ENCODE results near the gene CENPX. TPM values are rescaled to one million over a fixed set of nuclear protein-coding genes. Genes with fewer than 3 reads are reported as not detected.

Gene CENPX
- total and polyA plus RNA-seq, 2 of the 13 experiments (the other 11 are each of a cell fraction or from before 2014, with no cell fraction given), result 92.7 to 170 TPM

DNA sequence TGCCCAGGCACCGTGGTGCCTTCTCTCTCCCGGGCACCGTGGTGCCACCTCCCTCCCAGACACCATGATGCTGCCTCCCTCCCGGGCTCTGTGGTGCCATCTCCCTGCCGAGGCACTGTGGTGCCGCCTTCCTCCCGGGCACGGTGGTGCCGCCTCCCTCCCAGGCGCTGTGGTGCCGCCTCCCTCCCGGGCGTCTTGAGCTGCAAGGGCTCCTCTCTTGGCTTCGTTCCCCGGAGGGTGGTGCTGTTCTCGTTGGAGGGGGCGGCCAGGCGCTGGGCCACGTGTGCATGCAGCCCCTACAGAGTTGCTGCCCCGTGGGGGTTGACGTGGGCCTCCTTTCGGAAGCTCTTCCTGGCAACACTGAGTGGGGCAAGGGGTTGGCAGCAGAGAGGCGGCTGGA is 8.2 kb downstream of the CENPX start:
- Histone ChIP-seq H2AFZ (ENCODE audit: low read length) (no peak overlapping the region), H3K9me3 (ENCODE audit: low read length) (no peaks in the 10 kb centered on the region), H3K9ac (ENCODE audit: insufficient read depth, low read depth, low read length) (peak overlapping the region; percentile 53; the same call in 1 of the 2 replicates), H3K27ac (ENCODE audit: extremely low read length, insufficient read depth, low read length) (peak overlapping the region; percentile 68), H3K79me2 (ENCODE audit: insufficient read depth, low read length) (no peaks in the 10 kb centered on the region), H3K4me1 (ENCODE audit: insufficient read depth, low read length) (peaks cover 98% of the 10 kb centered on the region), H4K20me1 (ENCODE audit: insufficient read depth, low read length) (no peaks in the 10 kb centered on the region), H3K36me3 (replicated peaks in 1 of 2; ENCODE audit: control insufficient read depth in 1 of 2, insufficient read depth in 2 of 2, low read length in 2 of 2) (peaks cover 31 to 36% of the 10 kb centered on the region in 2 experiments), H3K4me3 (replicated peaks in 1 of 3; ENCODE audit: insufficient read depth in 1 of 3, low read depth in 2 of 3, low read length in 3 of 3) (no peak overlapping the region), H3K4me2 (ENCODE audit: low read depth, low read length) (no peak overlapping the region), H3K27me3 (ENCODE audit: control insufficient read depth in 1 of 2, insufficient read depth in 2 of 2, low read length in 2 of 2) (no peaks in the 10 kb centered on the region)
- ATAC-seq (no peak), FAIRE-seq (no peak), DNase-seq (ENCODE audit: low spot score) (no peak)
- CTCF ChIA-PET (ENCODE audit: low intra/inter-chr PET ratio, low total read pairs), result no interaction called here
- WGBS (ENCODE audit: low lambda C conversion rate), result 99% methylated on average over 15 of the region's 23 CpGs
- POLR2A ChIA-PET, result interaction anchor here (0.7 to 14.1 kb wide), 4 partner anchors 8 to 54 kb away, joined by 3 to 470 read pairs (median 11); partner anchors contain the start of genes CENPX, LRRC45 and NOTUM
- in situ Hi-C loops (cut with HindIII; ENCODE audit: extremely low pct_ligation_motif_present, low pct_unique_long_range_greater_than_20kb) (no loop called here), intact Hi-C loops (cut with micrococcal nuclease; ENCODE audit: unreplicated experiment) (no loop called here)
- no TSS peak for BruUV-seq (replicated peaks)
- no peak for TF ChIP-seq HMGA1 (CRISPR knock-in tag; conservative IDR thresholded peaks at IDR 0.05)
- peak; percentile 19 for TF ChIP-seq RBM39 (IDR thresholded peaks at IDR 0.05; ENCODE audit: low read depth, low read length, poor library complexity, severe bottlenecking)
- TF ChIP-seq, protein P1, sequence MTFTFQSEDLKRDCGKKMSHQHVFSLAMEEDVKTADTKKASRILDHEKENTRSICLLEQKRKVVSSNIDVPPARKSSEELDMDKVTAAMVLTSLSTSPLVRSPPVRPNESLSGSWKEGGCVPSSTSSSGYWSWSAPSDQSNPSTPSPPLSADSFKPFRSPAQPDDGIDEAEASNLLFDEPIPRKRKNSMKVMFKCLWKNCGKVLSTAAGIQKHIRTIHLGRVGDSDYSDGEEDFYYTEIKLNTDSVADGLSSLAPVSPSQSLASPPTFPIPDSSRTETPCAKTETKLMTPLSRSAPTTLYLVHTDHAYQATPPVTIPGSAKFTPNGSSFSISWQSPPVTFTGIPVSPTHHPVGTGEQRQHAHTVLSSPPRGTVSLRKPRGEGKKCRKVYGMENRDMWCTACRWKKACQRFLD (CRISPR knock-in tag; IDR thresholded peaks at IDR 0.05; ENCODE audit: borderline replicate concordance), result 0 out of 2 replicates have a peak, but pooled peaks have one; percentile 4
- no peak for TF ChIP-seq BORCS8-MEF2B (CRISPR knock-in tag; IDR thresholded peaks at IDR 0.05)
- TF ChIP-seq HOXA7 (CRISPR knock-in tag; IDR thresholded peaks at IDR 0.05), result no peak
- TF ChIP-seq, protein P2, sequence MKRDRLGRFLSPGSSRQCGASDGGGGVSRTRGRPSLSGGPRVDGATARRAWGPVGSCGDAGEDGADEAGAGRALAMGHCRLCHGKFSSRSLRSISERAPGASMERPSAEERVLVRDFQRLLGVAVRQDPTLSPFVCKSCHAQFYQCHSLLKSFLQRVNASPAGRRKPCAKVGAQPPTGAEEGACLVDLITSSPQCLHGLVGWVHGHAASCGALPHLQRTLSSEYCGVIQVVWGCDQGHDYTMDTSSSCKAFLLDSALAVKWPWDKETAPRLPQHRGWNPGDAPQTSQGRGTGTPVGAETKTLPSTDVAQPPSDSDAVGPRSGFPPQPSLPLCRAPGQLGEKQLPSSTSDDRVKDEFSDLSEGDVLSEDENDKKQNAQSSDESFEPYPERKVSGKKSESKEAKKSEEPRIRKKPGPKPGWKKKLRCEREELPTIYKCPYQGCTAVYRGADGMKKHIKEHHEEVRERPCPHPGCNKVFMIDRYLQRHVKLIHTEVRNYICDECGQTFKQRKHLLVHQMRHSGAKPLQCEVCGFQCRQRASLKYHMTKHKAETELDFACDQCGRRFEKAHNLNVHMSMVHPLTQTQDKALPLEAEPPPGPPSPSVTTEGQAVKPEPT (CRISPR knock-in tag; IDR thresholded peaks at IDR 0.05; ENCODE audit: low read depth), result 0 out of 2 replicates have a peak, but pooled peaks have one; percentile 48
- peak; percentile 94 for TF ChIP-seq RBFOX2 (IDR thresholded peaks at IDR 0.05; ENCODE audit: low read depth, low read length)
- TF ChIP-seq ZNF547 (CRISPR knock-in tag; IDR thresholded peaks at IDR 0.05), result no peak
- TF ChIP-seq FOXA1 (IDR thresholded peaks at IDR 0.05), result no peak
- no peak for TF ChIP-seq FOXA1 (CRISPR knock-in tag; IDR thresholded peaks at IDR 0.05)
- peak; percentile 42 for TF ChIP-seq SRSF4 (IDR thresholded peaks at IDR 0.05; ENCODE audit: low read depth, low read length, poor library complexity, severe bottlenecking)
- TF ChIP-seq AGO2 (optimal IDR thresholded peaks at IDR 0.05; ENCODE audit: low read depth, low read length), result peak; percentile 98
- peak; percentile 41 for TF ChIP-seq POLR2G (IDR thresholded peaks at IDR 0.05; ENCODE audit: low read depth, low read length)
- TF ChIP-seq ZNF326 (CRISPR knock-in tag; IDR thresholded peaks at IDR 0.05; ENCODE audit: borderline replicate concordance), result peak; percentile 67
- TF ChIP-seq, protein P3, sequence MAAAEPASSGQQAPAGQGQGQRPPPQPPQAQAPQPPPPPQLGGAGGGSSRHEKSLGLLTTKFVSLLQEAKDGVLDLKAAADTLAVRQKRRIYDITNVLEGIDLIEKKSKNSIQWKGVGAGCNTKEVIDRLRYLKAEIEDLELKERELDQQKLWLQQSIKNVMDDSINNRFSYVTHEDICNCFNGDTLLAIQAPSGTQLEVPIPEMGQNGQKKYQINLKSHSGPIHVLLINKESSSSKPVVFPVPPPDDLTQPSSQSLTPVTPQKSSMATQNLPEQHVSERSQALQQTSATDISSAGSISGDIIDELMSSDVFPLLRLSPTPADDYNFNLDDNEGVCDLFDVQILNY (CRISPR knock-in tag; conservative IDR thresholded peaks at IDR 0.05), result no peak
- TF ChIP-seq, protein P4, sequence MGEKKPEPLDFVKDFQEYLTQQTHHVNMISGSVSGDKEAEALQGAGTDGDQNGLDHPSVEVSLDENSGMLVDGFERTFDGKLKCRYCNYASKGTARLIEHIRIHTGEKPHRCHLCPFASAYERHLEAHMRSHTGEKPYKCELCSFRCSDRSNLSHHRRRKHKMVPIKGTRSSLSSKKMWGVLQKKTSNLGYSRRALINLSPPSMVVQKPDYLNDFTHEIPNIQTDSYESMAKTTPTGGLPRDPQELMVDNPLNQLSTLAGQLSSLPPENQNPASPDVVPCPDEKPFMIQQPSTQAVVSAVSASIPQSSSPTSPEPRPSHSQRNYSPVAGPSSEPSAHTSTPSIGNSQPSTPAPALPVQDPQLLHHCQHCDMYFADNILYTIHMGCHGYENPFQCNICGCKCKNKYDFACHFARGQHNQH (CRISPR knock-in tag; IDR thresholded peaks at IDR 0.05), result no peak
- peak; percentile 21 for TF ChIP-seq AGO1 (IDR thresholded peaks at IDR 0.05; ENCODE audit: low read depth, low read length, poor library complexity, severe bottlenecking)
- no peak for TF ChIP-seq FOXA3 (CRISPR knock-in tag; IDR thresholded peaks at IDR 0.05)

All from HepG2 (cell line).